NCI-H446 treated with DMSO at 0.1 percent for 48 hours (cell line): ENCODE measurements around the gene SOX11.

ENCODE experiments used
- DNase-seq: peaks from one replicate; lab custom pipeline; 2025; lab: John Stamatoyannopoulos, UW

Gene SOX11

DNA sequence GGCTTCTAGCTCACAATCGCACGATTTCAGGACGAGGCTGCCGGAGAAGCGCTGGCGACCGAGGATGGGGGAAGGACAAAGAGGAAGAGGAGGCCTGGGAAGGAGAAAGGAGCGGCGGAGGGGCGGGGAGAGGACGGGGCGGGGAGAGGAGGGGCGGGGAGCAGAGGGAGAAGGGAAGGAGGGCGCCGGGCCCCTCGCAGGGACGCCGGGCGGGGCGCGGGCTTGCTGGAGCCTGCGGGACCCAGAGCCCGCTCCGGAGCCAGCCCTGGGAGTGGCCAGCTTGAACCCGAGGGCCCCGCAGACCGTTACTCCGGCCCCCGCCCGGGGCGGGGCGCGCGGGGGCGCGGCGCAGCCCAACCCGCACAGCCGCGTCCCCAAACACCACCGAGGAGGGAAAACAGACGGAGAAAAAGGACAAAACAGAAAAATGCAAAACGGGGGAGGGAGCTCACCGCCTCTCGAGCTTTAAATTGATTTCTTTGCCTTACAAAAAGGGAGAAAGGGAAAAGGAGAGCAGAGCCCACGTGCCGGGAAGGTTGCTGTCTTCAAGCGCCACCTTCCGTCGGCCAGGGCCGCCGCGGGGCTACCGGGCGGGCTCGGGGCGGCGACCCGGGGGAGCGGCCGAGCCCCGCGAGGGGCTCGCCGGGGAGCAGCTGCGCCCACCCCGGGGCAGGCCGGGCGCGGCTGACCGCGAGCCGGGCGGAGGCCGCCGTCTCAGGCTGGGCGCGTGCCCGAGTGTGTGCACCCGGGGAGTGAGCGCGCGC lies 781 bp upstream of the SOX11 start:
- DNase-seq = no peak

DNA sequence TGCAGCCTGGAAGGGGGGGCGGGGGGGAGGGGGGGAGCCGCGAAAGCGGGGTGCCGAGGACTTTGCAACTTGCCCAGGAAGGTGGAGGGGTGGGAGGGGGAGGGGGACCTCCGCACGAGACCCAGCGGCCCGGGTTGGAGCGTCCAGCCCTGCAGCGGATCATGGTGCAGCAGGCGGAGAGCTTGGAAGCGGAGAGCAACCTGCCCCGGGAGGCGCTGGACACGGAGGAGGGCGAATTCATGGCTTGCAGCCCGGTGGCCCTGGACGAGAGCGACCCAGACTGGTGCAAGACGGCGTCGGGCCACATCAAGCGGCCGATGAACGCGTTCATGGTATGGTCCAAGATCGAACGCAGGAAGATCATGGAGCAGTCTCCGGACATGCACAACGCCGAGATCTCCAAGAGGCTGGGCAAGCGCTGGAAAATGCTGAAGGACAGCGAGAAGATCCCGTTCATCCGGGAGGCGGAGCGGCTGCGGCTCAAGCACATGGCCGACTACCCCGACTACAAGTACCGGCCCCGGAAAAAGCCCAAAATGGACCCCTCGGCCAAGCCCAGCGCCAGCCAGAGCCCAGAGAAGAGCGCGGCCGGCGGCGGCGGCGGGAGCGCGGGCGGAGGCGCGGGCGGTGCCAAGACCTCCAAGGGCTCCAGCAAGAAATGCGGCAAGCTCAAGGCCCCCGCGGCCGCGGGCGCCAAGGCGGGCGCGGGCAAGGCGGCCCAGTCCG lies 540 bp downstream of the SOX11 start:
- no peak for DNase-seq

DNA sequence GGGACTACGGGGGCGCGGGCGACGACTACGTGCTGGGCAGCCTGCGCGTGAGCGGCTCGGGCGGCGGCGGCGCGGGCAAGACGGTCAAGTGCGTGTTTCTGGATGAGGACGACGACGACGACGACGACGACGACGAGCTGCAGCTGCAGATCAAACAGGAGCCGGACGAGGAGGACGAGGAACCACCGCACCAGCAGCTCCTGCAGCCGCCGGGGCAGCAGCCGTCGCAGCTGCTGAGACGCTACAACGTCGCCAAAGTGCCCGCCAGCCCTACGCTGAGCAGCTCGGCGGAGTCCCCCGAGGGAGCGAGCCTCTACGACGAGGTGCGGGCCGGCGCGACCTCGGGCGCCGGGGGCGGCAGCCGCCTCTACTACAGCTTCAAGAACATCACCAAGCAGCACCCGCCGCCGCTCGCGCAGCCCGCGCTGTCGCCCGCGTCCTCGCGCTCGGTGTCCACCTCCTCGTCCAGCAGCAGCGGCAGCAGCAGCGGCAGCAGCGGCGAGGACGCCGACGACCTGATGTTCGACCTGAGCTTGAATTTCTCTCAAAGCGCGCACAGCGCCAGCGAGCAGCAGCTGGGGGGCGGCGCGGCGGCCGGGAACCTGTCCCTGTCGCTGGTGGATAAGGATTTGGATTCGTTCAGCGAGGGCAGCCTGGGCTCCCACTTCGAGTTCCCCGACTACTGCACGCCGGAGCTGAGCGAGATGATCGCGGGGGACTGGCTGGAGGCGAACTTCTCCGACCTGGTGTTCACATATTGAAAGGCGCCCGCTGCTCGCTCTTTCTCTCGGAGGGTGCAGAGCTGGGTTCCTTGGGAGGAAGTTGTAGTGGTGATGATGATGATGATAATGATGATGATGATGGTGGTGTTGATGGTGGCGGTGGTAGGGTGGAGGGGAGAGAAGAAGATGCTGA lies 1.4 kb downstream of the SOX11 start:
- no peak for DNase-seq

DNA sequence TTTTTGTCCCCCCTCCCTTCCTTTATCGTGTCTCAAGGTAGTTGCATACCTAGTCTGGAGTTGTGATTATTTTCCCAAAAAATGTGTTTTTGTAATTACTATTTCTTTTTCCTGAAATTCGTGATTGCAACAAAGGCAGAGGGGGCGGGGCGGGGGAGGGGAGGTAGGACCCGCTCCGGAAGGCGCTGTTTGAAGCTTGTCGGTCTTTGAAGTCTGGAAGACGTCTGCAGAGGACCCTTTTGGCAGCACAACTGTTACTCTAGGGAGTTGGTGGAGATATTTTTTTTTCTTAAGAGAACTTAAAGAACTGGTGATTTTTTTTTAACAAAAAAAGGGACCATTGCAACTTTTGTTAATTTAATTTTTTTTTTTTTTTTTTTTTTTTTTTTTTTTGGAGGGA lies 2.1 kb downstream of the SOX11 start:
- no peak for DNase-seq

DNA sequence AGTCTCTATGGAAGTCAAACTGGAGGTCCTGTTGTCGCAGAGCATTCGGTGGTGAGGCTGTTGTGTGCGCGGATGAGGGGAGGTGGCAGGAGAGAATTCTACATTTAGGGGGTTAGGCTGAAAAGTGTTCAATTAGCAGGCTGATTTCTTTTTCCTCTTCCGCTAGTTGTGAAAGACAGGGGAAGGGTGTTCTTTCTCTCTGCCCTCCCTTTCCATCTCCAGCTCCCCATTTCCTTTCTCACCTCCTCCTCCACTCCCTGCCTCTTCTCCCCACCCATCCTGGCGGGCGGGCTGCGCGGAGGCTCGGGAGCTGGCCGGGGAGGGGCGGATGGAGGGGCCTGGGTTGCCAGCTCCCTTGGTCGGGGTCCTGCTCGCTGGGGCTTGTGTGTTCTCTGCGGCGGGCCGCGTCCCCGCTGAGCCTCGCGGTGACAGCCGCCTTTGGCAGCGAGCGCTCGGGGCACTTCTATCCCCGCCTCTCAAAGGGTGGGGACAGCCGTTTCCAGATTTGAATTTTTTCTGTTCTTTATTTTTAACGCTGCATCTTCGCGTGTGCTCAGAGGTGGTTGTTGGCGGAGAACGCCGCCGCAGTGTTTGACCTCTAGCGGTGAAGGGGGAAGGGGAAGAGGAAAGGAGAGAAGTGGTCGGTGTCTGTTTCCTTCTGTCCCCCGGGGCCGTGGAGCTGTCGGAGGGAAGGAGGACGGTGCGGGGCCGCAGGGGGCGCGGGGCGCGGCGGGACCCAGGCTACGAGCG lies 3.6 kb downstream of the SOX11 start:
- DNase-seq = no peak

DNA sequence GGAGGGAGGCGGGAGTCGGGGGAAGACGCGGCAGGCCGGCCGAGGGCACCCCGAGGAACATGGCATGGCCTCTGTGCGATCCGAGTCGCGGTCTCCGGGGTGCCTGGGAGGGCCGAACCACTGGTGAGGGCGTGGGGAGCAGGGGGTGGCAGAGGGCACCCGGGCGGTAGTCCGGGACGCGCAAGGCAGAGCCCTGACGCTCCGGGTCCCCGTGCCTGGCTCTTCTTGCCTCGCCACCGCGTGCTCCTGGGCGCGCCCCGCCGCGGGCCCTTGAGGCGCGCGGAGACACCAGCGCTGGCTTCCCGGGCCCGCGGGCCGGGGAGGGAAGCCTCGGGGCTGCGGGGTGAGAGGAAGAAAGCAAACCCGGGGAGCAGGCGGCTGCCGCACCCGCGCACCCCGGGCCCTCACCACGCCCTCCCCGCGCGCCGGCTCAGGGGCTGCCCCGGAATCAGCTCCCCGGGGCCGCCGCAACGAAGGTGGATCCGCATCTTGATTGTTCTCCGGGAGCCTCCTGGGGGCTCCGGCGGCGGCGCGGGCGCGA lies 4.3 kb downstream of the SOX11 start:
- DNase-seq = no peak

DNA sequence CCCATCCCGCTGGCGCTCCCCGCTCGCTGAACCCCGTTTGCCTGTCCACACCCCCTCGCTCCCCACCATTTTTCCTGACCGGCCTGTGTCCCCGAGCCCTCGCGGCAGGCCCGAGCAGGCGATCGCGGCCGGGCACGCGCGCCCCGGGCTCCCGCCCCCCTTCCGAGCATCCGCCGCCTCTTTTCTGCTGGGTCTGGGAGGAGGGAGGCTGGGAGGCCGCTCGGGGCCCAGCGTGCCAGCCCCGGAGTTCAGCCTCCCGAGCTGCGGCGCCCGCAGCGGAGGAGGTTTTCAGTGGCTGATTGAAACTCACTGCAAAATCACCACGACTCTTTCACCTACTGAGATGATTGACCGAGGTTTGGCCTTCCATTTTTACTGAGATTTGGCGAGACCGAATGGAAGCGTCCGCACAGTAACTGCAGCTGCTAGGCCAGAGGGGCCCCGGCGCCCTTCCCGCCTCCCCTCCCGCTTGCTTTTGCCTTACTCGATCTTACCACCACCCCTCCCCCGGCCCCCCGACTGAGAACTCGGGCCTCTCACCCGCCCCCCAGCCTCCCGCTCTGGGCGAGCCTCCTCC lies 4.8 kb downstream of the SOX11 start:
- no peak for DNase-seq

DNA sequence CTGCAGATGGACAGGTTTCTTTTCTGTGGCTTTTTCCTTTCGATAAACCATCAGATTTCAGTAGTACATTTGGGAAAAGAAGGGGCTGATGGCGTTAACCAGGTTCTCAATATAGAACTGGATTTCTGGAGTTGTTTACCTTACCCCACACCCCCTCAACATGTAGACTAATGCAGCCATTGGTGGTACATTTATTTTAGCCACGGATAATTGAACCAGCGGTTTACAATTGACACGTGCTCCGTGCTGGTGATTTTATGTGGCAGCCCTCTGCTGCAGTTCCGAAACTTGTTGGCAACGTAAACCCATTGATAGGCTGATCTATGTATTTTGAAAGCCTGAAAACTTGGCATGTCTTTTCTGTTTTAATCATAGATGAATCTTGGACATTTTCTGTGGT lies 5.4 kb downstream of the SOX11 start:
- DNase-seq = no peak

DNA sequence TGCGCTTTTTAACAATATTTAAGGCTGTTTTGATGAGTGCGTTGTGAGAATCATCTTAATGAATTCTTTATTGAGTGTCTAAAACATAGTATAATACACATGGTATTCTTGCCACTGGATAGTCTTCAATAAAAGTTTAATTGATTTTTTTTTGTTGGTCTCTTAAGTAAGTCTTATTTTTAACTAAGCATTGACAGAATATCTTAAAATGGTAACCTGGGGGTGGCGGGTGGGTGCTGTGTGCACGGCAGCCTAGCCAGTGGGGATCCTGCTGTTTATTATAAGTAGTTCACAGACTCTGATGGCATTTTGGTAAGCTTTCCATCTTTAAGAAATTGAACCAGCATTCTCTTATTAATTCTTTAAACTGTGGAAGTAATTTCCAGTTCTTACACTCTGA lies 6.0 kb downstream of the SOX11 start:
- DNase-seq = no peak

DNA sequence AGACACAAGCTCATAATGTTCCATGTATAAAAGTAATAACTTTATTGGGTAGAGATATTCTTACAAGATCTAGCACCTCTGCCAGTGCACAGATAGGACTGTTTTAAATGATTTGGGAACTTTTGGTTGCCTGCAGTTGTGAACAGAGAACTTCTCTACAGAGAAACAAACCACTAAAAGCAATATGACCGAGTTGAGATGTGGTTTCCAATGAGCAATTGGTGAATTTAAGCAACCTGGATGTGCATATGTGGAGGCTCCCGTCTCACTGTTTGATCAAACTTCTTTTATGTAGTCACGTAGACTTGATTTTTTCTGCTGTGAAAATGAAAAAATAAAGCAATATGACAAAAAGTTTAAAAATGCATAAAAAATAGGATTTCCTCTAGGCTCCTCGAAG lies 7.8 kb downstream of the SOX11 start:
- no peak for DNase-seq

DNA sequence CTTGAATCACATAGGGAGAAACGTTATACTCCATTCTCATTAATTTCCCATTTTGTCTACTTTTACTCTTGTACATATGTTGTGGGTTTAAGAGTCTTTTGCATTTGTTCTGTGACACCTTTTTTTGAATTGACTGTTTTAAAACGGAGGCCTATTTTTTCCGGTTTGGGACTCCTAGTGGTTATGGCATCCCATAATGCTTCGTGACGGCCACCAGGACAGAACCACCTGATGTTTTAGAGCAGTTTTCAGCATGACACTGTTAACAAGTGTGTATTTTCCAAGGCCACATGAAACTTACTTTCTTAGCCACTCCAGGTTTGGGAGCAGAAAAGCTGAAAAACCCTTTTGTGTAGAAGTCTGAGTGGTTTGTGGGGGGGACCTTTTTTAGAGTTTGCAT lies 8.4 kb downstream of the SOX11 start:
- DNase-seq = no peak

DNA sequence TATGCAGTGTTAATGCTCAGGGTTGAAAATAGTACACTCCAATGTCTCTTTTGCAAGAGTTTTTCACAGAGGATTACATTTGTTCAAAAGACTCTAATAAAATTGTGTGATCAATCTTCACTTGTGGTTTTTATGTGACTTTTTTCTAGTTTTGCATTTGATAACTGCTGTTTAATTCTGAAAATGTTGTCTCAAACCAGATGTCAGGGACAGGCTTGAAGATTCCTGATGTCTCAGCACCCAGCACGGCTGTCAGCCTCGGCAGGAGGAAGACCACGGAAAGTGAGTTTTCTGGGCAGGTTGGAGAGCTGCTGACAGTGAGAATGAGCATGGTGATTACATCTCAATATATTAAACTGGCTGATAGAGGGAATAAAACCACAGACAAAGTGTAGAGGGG lies 9.1 kb downstream of the SOX11 start:
- no peak for DNase-seq

DNA sequence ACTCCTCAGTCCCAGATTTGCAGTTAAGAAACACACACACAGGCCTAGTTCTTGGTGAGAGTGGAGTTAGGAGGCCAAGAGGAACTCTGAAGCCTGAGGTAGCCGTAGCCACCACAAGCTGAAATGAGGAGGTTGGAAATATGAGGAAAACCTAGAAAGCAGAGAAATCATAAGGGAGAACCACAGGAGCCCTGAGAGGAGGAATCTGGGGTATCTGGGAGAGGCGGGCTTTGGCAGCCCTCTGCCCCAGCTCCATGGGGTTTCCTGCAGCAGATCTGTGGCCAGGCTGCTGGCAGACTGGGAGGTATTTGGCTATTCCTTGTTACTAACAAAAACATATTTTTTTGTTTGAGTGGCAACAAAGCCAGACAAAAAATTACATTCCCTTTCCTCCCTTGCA lies 11.0 kb downstream of the SOX11 start:
- DNase-seq = no peak

DNA sequence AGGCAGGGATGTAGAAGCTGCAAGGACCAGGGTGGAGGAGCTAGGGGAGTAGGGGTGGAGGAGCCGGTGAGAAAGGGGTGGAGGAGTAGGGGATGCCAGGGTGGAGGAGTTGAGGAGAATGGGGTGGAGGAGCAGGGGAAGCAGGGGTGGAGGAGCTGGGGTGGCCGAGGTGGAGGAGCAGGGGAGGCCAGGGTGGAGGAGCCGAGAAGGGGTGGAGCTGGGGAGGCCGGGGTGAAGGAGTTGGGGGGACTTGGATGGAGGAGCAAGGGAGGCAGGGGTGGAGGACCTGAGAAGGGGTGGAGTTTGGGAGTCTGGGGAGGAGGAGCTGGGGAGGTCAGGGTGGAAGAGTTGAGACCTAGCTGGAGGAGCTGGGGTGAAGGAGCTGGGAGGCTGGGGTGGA lies 13.3 kb downstream of the SOX11 start:
- DNase-seq = no peak

DNA sequence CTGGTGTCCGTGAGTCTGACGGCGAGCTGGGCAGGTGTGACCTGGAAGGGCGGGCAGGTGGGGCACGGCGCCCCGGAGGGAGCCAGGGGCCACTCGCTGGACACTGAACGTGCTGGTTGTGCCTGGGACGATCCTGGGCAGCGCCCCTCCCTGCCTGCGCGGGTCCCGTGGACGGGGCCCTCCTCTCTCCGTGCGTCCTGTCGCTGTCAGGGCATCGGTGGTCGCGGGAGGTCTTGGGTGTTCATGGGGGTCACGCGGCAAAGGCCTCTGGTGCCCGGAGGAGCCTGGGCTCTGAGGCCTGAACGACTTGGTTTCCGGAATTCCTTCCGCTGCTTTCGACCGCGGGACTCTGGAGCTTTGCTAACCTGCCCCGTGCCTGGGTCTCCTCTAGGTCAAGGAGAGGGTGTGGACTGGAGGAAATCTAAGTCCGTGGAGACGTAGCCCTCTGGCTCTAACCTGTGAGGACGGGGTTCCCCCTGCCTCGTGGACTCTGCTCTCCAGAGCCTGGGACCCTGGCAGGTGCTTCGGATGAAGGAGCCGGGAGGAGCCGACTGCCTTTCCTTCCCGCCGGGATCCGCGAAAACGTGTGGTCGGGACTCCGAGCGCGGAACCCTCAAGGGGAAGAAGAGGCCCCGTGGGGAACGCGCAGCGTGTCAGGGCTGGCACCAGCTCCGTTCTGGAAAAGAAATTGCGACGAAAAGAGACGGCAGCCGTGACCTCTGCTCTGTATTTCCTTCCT lies 14.7 kb downstream of the SOX11 start:
- DNase-seq = no peak

DNA sequence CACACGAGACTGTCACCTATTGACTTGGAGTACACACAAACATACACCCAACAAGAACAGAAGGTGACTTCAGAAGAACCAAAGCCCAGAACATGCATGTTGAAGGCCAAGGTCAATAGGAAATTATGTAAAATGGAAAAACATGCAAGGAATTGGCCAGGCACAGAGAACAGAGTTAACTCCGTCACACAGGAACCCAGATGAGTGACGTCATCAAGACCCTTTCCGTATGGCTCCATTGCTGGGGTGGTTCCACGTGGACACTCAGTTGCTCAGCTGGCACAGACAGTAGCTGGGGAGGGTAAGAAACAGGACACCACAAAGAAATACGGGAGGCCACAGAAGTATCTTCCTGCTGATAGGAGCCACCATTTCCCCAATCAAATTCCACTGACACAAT lies 18.4 kb downstream of the SOX11 start:
- no peak for DNase-seq

DNA sequence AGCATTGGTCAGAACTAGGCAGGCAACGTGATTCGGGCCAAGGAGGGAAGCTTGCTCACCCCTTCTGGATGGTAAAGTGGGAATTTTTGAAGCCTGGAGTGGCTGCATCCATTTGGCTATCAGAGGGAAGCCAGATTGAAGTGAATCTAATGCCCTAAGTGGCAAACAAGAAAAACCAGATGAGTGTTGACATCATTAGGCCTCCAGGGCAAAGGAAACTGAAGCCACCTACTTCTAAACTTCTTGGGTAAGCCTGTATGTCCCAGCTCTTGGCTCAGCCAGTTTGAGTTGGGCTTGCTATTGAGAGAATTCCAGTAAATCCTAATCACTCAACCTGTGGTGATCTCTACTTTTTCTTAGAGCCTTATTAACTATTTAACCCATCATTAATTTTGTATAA lies 20.9 kb downstream of the SOX11 start:
- no peak for DNase-seq

DNA sequence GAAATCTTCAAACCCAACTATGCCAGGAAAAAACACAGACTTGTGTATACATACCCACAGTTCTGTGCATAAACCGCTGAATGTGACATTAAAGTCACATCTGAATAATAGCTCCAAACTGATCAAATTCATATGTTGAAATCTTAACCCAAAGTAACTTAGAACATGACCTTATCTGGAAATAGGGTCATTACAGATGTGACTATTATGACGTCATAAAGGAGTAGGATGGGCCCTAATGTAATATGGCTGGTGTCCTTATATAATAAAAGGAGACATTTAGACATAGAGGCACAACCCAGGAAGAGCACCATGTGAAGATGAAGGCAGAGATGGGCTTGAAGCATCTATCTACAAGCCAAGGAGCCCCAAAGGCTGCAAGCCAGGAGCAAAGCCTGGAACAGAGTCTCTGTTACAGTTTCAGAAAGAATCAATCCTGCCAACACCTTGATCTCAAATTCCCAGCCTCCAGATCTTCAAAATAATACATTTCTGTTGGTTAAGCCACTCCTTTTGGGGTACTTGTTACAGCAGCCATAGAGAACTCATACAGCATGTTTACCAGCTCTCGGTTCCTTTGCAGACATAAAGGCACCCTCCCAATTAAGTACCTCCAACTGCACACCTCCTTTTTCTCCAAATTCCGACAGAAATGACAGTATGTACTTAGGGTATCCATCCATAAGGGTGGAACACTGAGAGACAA lies 27.6 kb downstream of the SOX11 start:
- DNase-seq = no peak

DNA sequence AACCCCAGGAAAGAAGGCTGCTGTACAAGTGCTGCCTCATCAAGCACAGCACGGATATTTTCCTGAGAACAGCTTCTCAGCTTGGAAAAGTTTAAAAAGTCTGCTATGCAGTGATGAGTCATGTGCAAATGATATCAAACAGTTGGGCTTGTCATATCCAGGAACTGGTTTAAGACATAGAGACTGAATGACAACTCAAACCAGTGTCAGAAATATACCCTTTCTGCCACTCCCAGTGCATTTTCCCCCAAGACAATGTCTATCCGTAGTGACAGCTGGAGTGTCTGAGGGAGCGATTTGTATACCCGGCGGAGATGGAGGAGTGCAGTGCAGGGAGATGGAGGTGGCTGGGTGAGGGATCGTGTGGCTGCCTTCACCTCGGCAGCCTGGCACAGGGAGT lies 28.2 kb downstream of the SOX11 start:
- DNase-seq = no peak

DNA sequence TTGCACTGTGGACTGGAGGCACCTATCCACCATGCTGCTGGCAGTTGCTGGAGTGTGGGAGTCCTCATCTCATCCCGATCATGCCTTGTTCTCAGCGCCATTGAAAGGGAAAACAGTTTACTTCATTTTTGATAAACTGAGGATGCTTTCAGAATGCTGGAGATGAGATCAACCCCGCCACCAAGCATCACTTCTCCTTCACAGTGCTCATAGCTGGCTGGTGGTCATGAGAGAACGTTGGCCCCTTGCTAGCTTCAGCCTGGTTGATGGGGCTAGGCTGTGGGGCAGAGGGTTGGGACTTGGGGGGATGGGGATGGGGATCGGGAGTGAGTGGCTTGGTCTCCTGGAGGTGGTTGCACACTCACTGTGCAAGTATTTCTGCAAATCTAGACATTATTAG lies 30.1 kb downstream of the SOX11 start:
- DNase-seq = no peak
